HL-60 (cell line): ENCODE results near the gene CCDC83.

Experiments
- DNase-seq, 2 experiments: peaks; one replicate each; pipeline ENCODE4 v3.0.0-alpha.2; 2010 to 2020; ENCODE audit warnings: low read depth in 1 of 2, low spot score in 1 of 2
- H3K27ac ChIP-seq: fragments of 250-450 bp; sonication (Bioruptor Pico); replicated peaks from 2 replicates; pipeline ENCODE4 v1.5.1; 2020; ENCODE audit warnings: mild to moderate bottlenecking, moderate library complexity
- H3K27me3 ChIP-seq: fragments of 250-450 bp; sonication (Bioruptor Pico); 2 replicates; pipeline ENCODE4 v1.5.1; 2021; ENCODE audit warnings: mild to moderate bottlenecking, moderate library complexity; ENCODE audit not compliant: insufficient read depth, poor library complexity, severe bottlenecking
- H3K4me3 ChIP-seq: replicated peaks from 2 replicates; pipeline ENCODE4 v1.5.1; 2011; ENCODE audit warnings: mild to moderate bottlenecking, control low read depth, low read length; ENCODE audit not compliant: insufficient read depth
- GABPA ChIP-seq: IDR thresholded peaks from 2 replicates; pipeline ENCODE4 v1.6.1; 2012; ENCODE audit warnings: low read depth
- POLR2AphosphoS5 ChIP-seq: IDR thresholded peaks from 2 replicates; pipeline ENCODE4 v1.6.1; 2012; ENCODE audit warnings: low read depth
- SPI1 ChIP-seq: IDR thresholded peaks from 2 replicates; pipeline ENCODE4 v1.6.1; 2012; ENCODE audit warnings: low read depth, mild to moderate bottlenecking, borderline replicate concordance
- long read RNA-seq: library from polyadenylated mRNA; unstranded; transcript quantifications from one replicate; pipeline ENCODE4 v2.0.0, GENCODE V29; 2020
- TF ChIP-seq, protein P1 (sequence below): IDR thresholded peaks from 2 replicates; pipeline ENCODE4 v1.6.1; 2012; ENCODE audit warnings: low read depth; ENCODE audit not compliant: insufficient replicate concordance
- TF ChIP-seq, protein P2 (sequence below): IDR thresholded peaks from one replicate; pipeline ENCODE4 v1.5.1; 2011; ENCODE audit warnings: low read length, control low read depth, inconsistent platforms; ENCODE audit not compliant: insufficient read depth

Gene CCDC83
- long read RNA-seq, result 0 reads

DNA sequence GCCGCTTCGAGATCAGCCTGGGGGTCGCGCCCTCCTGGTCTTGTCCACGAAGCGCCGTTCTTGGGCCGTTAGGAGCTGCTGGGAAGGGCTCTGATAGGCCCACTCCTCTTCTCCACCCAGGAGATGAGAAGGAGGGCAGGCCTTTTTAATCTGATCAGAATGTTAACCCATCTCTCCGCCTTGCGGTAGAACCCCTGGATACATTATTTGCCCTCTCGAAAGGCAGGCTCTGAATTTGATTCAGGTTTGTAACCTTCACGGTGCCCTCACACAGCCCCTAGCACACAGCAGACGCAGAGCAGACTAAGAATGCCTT lies at the start of gene CCDC83:
TSS of gene CCDC83 (plus strand) at position 43 of the 316 bp plus-strand sequence. CDS start 9,741 bp downstream, outside the sequence.
- H3K27me3 ChIP-seq, result no peaks in the 10 kb centered on the region
- H3K4me3 ChIP-seq, result peak within 1 kb of the TSS; percentile 49
- H3K27ac ChIP-seq, result peak within 1 kb of the TSS; percentile 89
- TF ChIP-seq SPI1, result no peak
- no peak for TF ChIP-seq POLR2AphosphoS5
- TF ChIP-seq, protein P1, sequence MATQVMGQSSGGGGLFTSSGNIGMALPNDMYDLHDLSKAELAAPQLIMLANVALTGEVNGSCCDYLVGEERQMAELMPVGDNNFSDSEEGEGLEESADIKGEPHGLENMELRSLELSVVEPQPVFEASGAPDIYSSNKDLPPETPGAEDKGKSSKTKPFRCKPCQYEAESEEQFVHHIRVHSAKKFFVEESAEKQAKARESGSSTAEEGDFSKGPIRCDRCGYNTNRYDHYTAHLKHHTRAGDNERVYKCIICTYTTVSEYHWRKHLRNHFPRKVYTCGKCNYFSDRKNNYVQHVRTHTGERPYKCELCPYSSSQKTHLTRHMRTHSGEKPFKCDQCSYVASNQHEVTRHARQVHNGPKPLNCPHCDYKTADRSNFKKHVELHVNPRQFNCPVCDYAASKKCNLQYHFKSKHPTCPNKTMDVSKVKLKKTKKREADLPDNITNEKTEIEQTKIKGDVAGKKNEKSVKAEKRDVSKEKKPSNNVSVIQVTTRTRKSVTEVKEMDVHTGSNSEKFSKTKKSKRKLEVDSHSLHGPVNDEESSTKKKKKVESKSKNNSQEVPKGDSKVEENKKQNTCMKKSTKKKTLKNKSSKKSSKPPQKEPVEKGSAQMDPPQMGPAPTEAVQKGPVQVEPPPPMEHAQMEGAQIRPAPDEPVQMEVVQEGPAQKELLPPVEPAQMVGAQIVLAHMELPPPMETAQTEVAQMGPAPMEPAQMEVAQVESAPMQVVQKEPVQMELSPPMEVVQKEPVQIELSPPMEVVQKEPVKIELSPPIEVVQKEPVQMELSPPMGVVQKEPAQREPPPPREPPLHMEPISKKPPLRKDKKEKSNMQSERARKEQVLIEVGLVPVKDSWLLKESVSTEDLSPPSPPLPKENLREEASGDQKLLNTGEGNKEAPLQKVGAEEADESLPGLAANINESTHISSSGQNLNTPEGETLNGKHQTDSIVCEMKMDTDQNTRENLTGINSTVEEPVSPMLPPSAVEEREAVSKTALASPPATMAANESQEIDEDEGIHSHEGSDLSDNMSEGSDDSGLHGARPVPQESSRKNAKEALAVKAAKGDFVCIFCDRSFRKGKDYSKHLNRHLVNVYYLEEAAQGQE, result no peak
- no peak for TF ChIP-seq GABPA
- TF ChIP-seq, protein P2, sequence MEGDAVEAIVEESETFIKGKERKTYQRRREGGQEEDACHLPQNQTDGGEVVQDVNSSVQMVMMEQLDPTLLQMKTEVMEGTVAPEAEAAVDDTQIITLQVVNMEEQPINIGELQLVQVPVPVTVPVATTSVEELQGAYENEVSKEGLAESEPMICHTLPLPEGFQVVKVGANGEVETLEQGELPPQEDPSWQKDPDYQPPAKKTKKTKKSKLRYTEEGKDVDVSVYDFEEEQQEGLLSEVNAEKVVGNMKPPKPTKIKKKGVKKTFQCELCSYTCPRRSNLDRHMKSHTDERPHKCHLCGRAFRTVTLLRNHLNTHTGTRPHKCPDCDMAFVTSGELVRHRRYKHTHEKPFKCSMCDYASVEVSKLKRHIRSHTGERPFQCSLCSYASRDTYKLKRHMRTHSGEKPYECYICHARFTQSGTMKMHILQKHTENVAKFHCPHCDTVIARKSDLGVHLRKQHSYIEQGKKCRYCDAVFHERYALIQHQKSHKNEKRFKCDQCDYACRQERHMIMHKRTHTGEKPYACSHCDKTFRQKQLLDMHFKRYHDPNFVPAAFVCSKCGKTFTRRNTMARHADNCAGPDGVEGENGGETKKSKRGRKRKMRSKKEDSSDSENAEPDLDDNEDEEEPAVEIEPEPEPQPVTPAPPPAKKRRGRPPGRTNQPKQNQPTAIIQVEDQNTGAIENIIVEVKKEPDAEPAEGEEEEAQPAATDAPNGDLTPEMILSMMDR, result no peak
- DNase-seq, result no peak

DNA sequence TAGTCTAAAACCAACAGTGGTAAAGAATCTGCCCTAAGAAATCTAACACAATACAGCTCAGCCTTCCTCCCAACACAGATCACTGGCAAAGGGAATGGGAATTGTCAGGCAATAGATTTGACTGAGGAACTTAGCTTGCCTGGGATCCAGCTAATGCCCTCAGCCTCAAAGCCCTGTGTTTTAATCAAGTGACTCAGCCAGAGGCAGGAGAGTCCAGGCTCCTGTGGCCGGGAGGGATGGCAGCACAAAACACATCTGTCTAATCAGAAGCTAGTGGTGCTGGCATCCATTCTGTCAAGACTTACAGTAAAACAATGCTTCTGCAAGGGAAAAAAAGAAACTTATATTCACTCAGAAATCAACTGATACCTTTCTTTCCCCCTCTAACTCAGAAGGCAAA lies 49.8 kb upstream of the CCDC83 start:
- peaks cover 5% of the 10 kb centered on the region for H3K27me3 ChIP-seq
- TF ChIP-seq, protein P2, result no peak
- TF ChIP-seq POLR2AphosphoS5, result no peak
- TF ChIP-seq, protein P1, result no peak
- no peak for TF ChIP-seq GABPA
- TF ChIP-seq SPI1, result no peak
- no peak overlapping the region for H3K4me3 ChIP-seq
- H3K27ac ChIP-seq, result no peak overlapping the region
- DNase-seq, result no peak

DNA sequence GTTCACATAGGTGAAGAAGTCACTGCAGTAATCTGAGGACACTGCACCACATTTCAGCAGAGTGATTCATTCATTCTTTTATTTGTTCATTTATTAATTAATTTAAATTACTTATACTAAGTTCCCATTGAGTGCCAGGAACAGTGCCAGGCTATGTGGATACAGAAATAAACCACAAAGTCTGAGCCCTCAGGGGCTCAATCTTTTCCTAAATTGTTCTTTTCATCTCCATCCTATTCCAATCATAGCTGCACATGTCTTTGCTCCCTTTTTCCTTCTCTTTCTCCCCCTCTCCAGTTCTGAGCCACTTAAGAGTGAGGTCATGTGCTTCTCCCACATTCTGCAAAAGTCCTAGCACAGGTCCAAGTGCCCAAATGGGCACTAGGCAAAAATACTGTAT lies 49.2 kb upstream of the CCDC83 start:
- DNase-seq, result no peak
- Histone ChIP-seq H3K4me3 (no peak overlapping the region), H3K27me3 (peaks cover 7% of the 10 kb centered on the region), H3K27ac (no peak overlapping the region)
- TF ChIP-seq, protein P1, result no peak
- TF ChIP-seq SPI1, result no peak
- TF ChIP-seq, protein P2, result no peak
- no peak for TF ChIP-seq POLR2AphosphoS5
- TF ChIP-seq GABPA, result no peak
